Transverse colon (tissue), 4 donors: ENCODE measurements around the gene TWIST2.

ENCODE experiments used
- CTCF ChIP-seq, 5 experiments: fragments of 200-600 bp in 3 of 5; fragments of 450-650 bp in 2 of 5; sonication (generic) in 3 of 5; IDR thresholded peaks; 1 replicate in 2 of 5; 2 replicates in 3 of 5; pipeline ENCODE4 v1.5.1; 2016 to 2017; ENCODE audit warnings: antibody characterized with exemption in 5 of 5, inconsistent platforms in 3 of 5, mild to moderate bottlenecking in 2 of 5, moderate library complexity in 1 of 5
- POLR2AphosphoS5 ChIP-seq, 3 donors: sonication (generic); formaldehyde crosslinking; IDR thresholded peaks; one replicate each; pipeline ENCODE4 v1.6.1; 2016; ENCODE audit warnings: antibody characterized with exemption in 3 of 3

- TF ChIP-seq POLR2AphosphoS5 (IDR thresholded peaks at IDR 0.05) (no peak), CTCF (IDR thresholded peaks at IDR 0.05) (no peak)
Measured at GRCh38 chr2:238893349-238894000, 45.6 kb downstream of the TWIST2 start.
